GM21825 (cell line): Measurements from ENCODE around the gene USP49.

Experiments
- ATAC-seq: cut with Tn5 transposase; IDR thresholded peaks from one replicate; pipeline ENCODE4 v1.9.1; 2021; ENCODE audit warnings: mild to moderate bottlenecking, moderate library complexity; ENCODE audit not compliant: unreplicated experiment

Gene USP49

DNA sequence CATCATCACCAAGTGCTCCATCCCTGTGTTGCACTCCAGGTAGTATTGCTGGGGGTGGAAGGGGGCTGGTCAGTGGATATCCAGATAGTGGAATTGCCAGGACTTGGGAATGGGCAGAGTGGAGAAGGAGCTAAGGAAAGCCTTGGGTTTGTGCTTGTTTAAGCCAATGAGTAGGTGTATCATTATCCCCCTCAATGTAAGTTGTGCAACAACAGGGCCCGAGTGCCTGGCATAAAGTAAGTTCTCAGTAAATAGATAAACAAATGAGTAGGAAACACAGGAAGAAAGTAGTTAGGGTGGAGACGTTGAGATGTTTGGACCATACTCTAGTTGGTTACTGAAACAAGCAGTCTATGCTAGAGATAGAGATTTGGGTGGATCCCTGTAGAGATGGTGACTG, 36.6 kb upstream of the USP49 start:
- ATAC-seq = no peak

DNA sequence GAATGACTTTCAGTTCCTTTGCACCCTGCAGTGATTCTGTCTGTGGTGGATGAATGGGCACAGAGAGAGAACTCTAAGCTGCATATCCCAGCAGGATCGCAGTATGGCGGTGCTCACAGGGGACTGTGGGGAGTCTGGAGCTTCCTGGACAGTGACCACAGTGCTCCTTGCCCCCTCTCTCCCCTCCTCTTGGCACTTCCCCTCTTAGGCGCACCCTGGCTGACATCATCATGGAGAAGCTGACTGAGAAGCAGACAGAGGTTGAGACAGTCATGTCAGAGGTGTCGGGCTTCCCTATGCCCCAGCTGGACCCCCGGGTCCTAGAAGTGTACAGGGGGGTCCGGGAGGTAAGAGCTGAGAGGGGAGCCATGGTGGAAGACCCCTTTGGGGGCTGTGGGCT, 34.7 kb upstream of the USP49 start:
- ATAC-seq = no peak

DNA sequence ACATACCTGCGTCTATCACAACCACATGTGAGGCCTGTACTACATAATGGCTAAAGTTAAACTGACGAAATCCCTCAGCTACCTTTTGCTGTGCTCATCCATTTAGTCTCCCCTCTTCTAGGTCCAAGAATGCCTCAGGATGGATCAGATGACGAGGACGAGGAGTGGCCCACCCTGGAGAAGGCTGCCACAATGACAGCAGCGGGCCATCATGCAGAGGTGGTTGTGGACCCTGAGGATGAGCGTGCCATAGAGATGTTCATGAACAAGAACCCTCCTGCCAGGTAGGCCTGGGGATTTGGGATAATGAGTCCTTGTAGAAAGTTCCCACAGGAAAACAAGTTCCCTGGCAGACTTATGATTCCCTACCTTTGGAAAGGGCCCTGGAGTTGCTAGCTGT, 32.1 kb upstream of the USP49 start:
- no peak for ATAC-seq

DNA sequence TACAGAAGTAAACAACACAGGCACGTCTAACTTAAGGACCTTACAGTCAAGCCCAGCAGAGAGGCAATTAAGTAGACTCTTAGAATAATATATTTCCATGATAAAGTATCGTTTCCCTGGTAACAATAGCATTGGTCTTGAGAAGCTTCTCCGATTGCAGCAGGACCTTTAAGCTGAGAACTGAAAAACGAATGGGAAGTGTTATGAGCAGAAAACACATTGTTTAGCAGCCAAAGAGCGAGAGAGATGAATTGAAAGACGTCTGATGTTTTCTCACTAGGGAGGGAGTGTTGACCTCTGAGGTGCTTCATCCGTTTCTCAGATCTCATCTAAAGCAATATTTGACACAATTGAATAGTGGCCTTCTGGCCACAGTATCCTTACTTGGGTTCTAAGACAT, 27.0 kb upstream of the USP49 start:
- ATAC-seq = no peak

DNA sequence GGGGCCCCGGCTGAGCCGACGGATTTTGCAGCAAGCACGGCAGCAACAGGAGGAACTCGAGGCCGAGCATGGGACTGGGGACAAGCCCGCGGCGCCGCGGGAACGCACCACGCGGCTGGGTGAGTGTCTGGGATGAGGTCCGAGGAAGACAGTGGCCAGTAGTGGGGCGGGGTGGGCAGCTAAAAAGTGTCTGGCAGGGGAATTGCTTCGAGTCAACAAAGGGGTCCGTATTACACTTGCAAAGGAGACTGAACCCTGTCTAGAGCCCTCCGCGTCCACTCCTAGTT, 26.5 kb upstream of the USP49 start:
- ATAC-seq = no peak

DNA sequence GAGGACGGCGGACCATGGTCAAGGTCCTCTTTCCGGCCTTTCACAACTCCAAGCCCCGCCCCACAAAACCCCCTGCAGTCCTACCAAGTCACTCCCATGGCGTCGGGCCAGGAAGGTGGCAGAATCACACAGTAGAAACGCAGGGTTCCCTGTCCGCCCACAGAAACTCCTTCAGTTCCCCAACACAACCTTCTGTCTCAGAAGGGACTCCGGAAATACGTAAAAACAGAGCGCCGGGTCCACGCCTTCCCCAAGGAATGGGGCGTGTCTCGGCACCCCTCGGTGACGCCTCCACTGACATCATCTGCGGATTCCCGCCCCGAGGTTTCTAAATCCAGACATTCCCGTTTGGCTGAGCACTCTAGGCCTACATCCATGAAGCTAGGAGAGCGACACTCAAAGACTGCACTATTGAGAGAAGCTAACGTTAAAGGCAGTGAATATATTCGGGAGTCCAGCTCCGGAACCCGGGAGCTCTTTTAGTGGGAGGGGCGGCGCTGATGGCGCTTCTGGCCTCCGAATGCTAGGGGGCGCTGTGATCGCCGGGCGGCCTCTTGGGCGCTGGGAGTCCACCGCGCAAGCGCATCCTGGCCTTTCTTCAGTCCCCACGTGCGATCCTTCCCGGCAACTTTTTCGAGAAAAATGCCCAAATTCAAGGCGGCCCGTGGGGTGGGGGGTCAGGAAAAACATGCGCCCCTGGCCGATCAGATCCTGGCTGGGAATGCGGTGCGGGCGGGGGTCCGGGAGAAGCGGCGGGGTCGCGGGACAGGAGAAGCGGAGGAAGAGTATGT, 25.9 kb upstream of the USP49 start, which contains the start of the genes BYSL and MED20:
BYSL (plus strand) TSS at position 579 of the 791 bp plus-strand sequence; CDS start at position 643, 64 bp downstream.
MED20 (minus strand) TSS at position 219 of the 791 bp plus-strand sequence; CDS start at position 98, 121 bp downstream.
- peak; percentile 87 for ATAC-seq

DNA sequence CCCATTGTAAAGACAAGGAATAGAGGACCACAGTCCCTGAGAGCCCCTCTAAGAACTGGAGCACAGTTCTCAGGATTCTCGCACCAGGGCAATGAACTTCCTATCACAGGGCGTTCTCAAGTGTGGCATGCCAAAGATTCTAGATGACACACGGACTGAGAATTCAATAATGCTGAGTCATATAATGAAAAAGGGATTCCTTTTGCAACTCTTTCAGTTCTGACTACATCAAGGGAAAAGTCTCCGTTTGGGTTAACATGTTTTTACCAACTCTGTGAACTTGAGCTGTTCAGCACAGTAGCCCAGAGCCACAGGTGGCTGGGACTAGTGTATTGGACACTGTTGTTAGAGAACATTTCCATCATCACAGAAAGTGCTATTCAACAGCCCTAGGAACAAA, 22.4 kb upstream of the USP49 start:
- no peak for ATAC-seq

DNA sequence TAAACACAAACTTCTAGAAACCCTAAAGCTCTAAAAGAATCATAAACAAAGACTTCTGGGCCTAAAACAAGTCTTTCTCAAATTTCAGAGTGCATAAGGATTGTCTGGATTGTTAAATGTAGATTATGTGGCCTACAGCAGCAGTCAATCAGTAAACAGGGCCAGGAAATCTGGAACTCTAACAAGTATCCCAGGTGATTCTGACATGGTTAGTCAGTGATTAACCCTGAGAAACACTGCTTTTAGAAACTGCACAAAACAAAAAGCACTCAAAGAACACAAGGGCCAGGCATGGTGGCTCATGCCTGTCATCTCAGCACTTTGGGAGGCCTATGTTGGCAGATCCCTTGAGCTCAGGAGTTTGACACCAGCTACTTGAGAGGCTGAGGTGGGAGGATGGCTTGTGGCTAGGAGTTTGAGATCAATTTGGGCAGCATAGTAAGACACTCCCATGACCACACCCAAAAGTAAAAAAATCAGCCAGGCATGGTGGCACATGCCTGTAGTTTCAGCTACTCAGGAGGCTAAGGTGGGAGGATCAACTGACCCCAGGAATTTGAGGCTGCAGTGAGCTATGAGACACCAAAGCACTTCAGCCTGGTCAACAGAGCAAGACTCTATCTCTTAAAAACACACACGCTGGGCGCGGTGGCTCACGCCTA, 19.8 kb upstream of the USP49 start:
- ATAC-seq = no peak

DNA sequence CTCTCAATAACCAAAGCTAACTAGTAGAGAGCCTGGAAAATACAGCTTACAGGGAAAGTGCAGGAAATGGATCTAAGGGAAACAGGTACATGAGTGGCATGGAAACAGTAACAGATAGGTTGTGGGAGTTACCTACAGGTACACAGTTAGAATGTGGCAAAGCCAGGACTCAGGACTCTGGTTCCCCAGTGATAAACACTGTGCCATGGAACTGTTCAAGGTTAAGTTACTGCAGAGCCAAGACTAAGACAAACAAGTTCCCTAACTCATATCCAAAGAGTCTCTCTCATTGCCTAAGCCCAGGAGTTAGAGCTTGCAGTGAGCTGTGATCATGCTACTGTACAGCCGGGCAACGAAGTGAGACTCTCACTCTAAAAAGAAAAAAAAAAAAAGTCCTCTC, 19.2 kb upstream of the USP49 start:
- ATAC-seq = no peak

DNA sequence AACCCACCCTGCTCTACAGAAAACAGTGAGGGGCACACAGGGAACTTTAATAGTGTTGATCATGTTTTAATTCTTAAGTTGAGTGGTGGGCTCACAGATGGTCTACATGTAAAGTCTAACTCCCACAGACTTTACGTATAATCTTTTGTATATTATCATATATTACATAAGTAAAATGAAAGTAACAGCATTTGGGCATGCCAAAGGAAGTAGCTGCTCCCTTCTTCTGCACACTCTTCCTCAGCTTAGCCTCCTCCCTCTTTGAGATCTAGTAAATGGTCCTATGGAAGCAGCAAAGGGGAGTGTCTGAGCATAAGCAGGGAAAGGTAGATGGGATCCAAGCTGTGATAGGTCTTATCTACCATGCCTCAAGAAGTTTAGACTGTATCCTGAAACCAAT, 14.6 kb upstream of the USP49 start:
- no peak for ATAC-seq

DNA sequence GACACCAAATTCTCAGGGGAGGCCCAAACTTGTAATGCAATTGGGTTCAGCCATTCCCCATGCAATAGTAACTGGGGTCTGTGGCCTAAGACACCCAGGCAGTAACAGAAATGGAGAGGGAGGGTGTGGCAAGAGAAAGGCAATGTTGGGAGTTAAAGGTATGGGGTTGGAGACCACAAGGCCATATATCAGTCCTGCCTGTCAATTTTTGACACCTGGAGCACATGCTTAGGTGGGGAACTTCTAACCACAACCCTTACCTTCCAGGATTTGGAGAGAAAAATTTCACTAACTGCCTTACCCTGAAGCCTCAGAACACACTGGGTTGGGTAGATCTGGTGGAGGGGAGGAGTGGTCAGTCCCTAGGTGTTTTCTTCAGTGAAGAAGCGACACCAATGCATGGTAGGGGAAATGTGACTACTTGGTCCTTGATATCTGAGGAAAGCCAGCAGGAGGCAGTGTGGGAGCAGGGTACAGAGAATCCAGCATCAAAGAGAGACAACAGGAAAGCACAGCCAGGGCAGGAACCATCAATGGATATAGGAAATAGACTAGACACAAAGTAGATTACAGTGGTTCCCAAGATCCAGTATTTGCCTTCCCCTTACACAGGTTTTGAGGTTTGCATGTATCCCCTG, 6.8 kb upstream of the USP49 start:
- no peak for ATAC-seq

DNA sequence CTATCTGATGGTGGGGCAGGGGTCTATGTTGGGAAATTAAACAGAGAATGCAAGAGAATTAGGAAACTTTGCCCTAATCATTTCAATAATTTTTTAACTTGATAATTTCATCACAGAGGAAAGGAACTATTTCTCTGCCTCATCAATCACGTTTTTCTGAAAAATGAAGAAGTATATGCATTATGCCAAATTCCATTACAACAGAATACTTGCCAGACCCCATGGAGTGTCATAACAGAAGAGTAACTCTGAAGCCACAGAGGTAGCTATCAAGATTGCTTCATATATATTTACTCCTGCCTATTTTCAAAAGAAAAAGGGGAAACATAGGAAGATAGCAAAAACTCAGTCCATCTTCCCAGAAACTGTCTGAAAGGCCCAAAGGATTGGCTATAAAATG, 5.7 kb upstream of the USP49 start:
- no peak for ATAC-seq

DNA sequence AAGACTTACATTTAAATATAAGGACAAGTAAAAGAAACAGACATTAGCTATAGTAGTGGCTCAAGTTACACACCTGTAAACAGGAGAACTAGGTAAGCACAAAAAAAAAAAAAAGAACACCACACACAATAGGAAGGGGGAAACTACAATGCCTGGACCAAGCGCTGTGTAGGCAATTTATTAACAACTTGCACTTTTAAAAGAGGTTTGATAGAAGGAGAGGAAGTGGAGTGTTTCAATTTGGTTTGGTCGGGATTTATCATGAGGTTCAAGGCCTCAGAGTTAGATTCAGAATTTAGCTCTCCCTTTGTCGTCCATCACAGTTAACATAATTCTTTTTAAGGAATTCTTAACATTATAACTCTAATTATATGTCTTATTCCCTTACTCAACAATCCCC, 1.1 kb upstream of the USP49 start:
- no peak for ATAC-seq

DNA sequence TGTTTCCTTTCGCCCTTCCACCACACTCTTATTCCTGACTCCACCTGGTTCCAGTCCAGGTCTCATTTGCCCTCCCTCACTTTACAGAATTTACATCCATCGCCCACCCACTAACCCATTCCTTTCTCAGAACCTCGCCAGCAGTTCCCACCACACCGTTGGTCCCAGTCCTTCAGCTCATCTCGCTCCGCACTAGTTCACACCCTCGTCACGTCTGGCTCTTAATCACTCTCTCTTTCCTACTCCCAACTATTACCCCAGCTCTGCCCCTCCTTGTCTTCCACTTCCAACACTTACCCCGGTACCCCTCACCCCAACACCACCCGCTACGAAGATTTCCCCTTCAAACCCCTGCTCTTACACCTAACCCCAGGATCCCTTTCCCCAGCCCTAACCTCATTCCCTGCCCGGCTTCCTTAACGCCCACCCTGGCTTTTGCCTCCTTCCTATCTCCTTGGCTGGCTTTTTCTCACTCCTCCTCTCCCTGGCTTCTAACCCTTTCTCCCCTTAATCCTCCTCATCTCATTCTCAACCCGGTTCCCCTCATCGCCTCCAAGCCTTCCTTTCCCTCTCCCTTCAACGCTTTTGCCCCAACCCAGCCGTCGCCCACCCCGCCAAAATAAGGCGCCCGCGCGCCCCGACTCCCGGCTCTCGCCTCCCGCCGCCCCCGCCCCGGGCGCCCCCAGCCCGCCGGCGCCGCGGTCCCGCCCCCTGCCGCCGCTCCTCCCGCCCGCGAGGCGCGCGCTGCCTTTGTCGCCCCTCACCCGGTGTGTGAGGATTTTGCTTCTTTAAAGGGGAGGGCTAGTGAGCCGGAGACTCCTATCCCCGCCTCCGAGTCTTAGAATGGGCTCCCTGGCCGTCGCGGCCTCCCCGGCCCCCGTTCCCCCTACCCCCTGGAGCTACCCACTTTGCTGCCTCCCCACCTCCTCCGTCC, 542 bp downstream of the USP49 start:
- ATAC-seq = peak; percentile 29

DNA sequence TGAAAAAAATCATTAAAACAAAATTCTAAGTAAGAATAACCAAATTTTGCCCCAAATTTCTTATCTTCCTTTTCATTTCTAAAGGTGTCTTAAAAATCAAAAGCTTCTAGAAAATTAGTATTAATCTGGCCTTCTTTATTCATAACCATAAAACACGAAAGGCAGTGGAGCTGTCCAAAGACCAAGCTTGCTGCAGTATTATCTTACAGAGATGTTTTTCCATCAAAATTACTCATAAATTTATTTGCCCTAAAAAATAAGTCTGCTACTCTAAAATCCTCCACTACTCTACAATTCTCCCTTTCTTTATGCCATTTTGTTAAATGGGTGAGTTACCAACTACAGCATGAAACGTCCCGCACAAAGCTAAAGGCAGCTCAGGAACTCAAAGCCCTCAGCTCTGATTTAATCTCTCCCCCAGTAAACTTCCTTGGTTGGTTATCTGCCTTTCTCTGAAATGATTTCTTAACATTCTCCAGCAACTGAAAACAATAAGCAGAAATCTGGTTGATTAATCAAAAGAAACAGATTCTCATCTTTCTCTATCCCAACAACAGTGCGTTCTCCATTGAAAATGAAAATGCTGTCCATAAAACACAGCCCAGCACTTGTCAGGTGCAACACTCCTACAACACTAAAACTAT, 2.1 kb downstream of the USP49 start:
- ATAC-seq = no peak

DNA sequence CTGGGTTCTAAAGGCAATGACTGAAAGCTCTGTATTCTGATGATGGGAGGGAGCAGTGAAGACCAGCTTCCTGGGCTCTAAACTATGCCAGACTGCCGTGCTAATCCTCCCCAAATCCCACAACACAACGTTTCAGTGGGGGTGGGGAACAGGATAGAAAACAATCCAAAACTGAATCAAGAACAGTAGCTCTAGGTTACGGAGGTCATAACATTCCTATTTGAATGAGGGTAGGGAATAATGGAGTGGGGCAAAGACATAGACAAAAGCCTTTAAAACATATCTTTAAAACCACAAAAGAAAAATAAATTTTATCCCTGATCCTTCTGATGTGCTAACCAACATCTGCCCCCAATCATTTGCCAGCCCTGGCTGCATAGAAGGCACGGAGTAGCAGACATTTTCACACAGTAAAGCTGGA, 7.8 kb downstream of the USP49 start:
- ATAC-seq = no peak

DNA sequence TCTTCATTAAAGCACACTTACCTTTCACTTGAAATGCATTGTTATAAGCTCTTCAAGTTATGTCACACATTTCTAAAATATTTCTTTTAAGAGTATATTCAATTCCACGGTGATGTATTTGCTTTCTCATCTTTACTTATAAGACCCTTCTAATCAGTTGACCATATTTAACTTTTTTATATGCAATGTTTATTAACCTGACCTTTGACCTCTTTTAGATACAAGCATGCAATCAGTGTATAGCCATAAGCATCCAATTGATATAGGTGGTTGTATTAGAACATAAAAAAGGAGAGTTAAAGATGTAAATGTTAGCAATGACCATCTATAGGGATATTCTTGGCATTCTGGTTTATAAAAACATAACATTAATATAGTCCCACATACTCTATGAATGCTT, 9.2 kb downstream of the USP49 start:
- no peak for ATAC-seq

DNA sequence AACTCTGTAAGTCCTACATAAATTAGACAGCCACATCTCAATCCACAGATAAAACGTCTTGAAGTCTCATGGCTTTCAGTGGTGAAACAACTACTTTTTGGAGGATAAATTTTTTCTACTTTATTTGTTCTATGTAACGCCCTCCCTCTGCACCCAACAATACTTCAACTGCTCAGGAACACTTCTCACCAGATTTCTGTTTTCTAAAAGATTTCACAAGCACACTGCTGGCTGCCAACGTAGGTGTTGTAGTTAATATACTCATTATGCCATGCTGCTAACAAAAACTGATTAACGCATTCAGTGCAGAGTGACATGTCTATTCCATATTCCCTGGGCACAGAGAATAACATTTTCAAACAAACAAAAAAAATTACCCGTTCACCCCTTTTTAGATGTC, 10.2 kb downstream of the USP49 start:
- no peak for ATAC-seq

DNA sequence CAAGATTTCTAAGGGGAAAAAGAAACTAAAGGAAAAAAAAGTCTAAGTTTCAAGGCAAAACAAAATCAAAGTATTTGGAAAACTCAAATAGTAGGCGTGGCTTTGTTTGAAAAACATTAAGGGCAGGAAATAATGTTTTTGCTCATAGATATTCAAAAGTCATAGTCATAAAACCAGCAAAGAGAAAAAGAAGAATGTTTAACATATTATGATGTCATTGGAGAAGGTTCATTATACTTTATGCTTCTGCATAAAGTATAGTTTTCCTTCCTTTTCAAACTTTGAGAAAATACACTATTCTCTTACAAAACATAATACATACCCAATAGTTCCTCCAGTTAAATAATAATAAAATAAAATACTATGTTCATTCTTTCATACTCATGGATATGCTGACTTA, 13.7 kb downstream of the USP49 start:
- no peak for ATAC-seq

DNA sequence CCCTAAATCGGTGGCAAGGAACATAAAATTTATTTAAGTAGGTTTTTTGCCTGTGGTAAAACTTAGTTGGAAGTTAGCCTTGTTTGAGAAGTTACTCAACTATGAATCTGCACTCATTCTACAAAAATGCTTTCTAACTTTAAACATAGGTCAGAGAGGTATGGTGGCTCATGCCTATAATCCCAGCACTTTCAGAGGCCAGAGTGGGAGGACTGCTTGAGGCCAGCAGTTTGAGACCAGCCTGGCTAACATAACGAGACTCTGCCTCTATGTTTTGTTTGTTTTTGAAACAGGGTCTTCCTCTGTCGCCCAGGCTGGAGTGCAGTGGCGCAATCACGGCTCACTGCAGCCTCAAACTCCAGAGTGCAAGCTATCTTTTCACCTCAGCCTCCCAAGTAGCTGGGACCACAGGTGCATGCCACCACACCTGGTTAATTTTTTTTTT, 16.2 kb downstream of the USP49 start:
- ATAC-seq = no peak

DNA sequence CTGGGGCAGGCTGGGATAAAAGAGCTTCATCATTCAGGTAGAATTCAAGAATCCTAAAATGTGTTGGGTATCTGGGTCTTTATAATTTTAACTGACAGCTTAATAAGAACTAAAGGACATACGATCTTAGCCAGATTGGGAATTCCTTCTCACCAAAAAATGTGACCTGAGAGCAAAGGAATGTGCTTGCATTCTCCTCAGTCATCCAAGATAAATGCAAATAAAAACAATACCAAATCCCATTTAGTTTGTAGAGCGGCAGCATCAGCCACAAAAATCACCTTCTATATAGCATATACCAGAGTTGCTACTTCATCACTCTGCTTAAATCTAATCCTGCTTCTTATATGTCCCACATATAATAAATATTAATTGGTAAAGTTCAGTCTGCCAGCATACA, 16.9 kb downstream of the USP49 start:
- no peak for ATAC-seq
